ENCODE data around the gene ASS1. TPM values are rescaled to one million over a fixed set of nuclear protein-coding genes. Genes with fewer than 3 reads are reported as not detected.

Gene ASS1
- total RNA-seq, 4 donors from 2014 or later: 78.4 to 156 (median 105) TPM

DNA sequence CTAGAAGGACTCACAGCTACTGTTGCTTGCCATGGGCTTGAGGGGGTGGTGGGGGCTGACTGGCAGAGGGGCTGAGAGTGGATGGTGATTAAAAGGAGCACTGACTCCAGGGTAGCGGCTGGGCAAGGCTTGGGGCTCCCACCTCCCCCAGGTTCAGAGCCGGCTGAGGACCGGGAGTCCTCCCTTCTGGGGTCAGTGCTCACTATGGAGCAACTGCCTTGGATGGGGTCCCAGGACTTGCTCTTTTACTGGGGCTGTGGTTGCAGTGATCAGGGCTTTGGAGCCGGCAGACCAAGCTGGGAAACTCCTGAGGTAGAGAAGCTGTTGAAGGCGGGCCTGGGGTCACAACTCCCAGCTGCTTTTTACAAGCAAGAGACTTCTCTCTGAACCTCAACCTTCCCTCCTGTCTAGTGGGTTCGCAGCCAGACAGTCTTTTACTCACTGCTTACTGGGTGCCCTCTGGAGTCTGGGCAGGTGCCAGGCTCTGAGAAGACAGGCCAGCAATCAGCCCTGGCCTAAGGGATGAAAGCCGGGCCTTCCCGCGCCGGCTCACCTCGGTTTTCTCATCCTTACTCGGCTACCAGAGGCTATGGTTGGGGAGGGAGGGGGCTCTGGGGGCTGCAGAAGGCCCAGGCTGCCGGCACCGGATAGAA is 795 bp upstream of the ASS1 start:
- H3K4me1 ChIP-seq: peaks cover 14 to 16% of the 10 kb centered on the region in 2 donors
- peak overlapping the region in 1 of 2 donors; percentile 63 for H3K4me3 ChIP-seq
- intact Hi-C loops (cut with DNase I; ENCODE audit: low total_unique reads): no loop called here
- no peaks in the 10 kb centered on the region for H3K36me3 ChIP-seq
- H3K27ac ChIP-seq: peak overlapping the region; percentile 87 to 97
- peak; percentile 63 to 69 for DNase-seq
- H3K27me3 ChIP-seq: no peaks in the 10 kb centered on the region
- H3K9me3 ChIP-seq: no peaks in the 10 kb centered on the region
- TF ChIP-seq, protein P1, sequence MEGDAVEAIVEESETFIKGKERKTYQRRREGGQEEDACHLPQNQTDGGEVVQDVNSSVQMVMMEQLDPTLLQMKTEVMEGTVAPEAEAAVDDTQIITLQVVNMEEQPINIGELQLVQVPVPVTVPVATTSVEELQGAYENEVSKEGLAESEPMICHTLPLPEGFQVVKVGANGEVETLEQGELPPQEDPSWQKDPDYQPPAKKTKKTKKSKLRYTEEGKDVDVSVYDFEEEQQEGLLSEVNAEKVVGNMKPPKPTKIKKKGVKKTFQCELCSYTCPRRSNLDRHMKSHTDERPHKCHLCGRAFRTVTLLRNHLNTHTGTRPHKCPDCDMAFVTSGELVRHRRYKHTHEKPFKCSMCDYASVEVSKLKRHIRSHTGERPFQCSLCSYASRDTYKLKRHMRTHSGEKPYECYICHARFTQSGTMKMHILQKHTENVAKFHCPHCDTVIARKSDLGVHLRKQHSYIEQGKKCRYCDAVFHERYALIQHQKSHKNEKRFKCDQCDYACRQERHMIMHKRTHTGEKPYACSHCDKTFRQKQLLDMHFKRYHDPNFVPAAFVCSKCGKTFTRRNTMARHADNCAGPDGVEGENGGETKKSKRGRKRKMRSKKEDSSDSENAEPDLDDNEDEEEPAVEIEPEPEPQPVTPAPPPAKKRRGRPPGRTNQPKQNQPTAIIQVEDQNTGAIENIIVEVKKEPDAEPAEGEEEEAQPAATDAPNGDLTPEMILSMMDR (IDR thresholded peaks at IDR 0.05): no peak
- no peak for TF ChIP-seq POLR2A (IDR thresholded peaks at IDR 0.05)

- Histone ChIP-seq H3K36me3 (no peaks in the 10 kb centered on the region), H3K4me3 (peak overlapping the region; percentile 46 to 63), H3K4me1 (peaks cover 16 to 21% of the 10 kb centered on the region in 2 donors), H3K9me3 (no peaks in the 10 kb centered on the region), H3K27me3 (no peaks in the 10 kb centered on the region), H3K27ac (peak overlapping the region; percentile 87 to 97)
- peak; percentile 65 to 69 for DNase-seq
- intact Hi-C loops (cut with DNase I; ENCODE audit: low total_unique reads): no loop called here
- no peak for TF ChIP-seq POLR2A (IDR thresholded peaks at IDR 0.05)
- TF ChIP-seq, protein P1 (IDR thresholded peaks at IDR 0.05): peak in 1 of 4 experiments; percentile 6
These were observed 665 bp downstream of the ASS1 start for GRCh38 chr9:130445268-130445983.

DNA sequence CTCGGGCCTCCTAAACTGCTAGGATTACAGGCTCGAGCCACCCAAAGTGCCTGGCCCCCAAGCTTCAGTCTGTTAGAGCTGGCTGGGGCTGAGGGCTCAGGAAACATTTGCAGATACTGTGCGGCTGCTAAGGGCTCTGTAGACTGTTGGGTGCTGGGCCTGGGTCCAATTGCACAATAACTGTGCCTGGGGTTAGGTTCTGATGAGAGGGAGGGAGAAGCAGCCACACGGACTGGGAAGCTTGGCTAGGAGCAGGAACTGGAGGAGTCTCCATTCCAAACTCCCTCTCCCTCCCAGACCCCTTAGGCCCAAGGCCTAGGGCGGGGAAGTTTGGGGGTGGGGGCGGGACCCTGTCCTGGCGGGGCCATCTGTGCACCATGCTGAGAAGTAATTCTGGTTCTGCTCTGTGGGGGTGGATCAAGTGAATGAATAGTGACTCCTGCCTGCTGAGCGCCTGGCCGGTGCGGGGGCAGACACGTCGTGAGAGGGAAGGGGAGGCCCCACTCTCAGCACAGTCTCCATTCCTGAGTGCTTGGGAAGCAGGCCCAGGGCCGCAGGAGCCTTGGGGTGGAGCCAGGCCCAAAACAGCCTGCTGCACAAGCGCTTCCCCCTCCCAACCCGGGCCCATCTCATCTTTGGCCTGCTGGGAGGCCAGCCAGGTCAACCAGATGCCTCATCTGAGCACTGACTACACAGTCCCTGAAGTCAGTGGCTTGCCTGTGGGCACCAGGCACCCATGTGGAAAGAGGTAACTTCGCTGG is 1.5 kb downstream of the ASS1 start:
- Histone ChIP-seq H3K27ac (peak overlapping the region; percentile 87 to 97), H3K4me3 (peak overlapping the region; percentile 46 to 63), H3K27me3 (no peaks in the 10 kb centered on the region), H3K4me1 (peaks cover 19 to 29% of the 10 kb centered on the region in 2 donors), H3K9me3 (no peaks in the 10 kb centered on the region), H3K36me3 (no peaks in the 10 kb centered on the region)
- DNase-seq: peak; percentile 97
- intact Hi-C loops (cut with DNase I; ENCODE audit: low total_unique reads): no loop called here
- peak in 1 of 2 donors; percentile 44 for TF ChIP-seq POLR2A (IDR thresholded peaks at IDR 0.05)
- TF ChIP-seq, protein P1 (IDR thresholded peaks at IDR 0.05): peak in 1 of 4 experiments; percentile 9

GRCh38 chr9:130447193-130447816 is 2.5 kb downstream of the ASS1 start:
- H3K27ac ChIP-seq: peak overlapping the region; percentile 87 to 97
- intact Hi-C loops (cut with DNase I; ENCODE audit: low total_unique reads): no loop called here
- no peak overlapping the region for H3K4me3 ChIP-seq
- no peaks in the 10 kb centered on the region for H3K36me3 ChIP-seq
- peaks cover 25 to 39% of the 10 kb centered on the region in 2 donors for H3K4me1 ChIP-seq
- TF ChIP-seq, protein P1 (IDR thresholded peaks at IDR 0.05): no peak
- no peak for TF ChIP-seq POLR2A (IDR thresholded peaks at IDR 0.05)
- H3K27me3 ChIP-seq: no peaks in the 10 kb centered on the region
- DNase-seq: no peak
- no peaks in the 10 kb centered on the region for H3K9me3 ChIP-seq

Measured in uterus (tissue), 4 donors.